ENCODE data around the gene BTBD9. TPM values are rescaled to one million over a fixed set of nuclear protein-coding genes. Genes with fewer than 3 reads are reported as not detected.

The BTBD9 gene
- total RNA-seq, 2 experiments from 2014 or later, result 6.8 to 7.0 TPM

DNA sequence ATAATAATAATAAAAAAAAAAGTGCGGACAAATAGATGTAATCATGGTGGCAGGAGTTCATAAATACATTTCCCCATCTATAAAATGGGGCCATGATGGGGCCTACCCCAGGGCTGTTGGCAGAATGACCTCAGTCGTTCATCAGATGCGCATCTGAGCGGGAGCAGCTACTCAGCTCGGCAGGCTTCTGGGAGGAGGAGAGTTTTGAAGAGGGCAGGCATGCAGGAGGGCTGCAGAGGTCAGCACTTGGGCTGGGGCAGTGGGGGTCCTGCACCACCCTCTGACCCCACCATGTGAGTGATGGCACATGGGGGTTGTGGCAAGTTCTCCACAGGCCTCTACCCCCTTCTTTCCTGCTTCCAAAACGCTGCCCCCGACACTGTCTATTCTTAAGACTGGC lies 446.7 kb downstream of the BTBD9 start:
- no peak overlapping the region for H3K27ac Mint-ChIP-seq
- H3K9me3 Mint-ChIP-seq, result no peaks in the 10 kb centered on the region
- no peak overlapping the region for H3K4me3 Mint-ChIP-seq
- H3K36me3 Mint-ChIP-seq, result no peaks in the 10 kb centered on the region
- no peaks in the 10 kb centered on the region for H3K27me3 Mint-ChIP-seq
- DNase-seq, result no peak
- H3K4me1 Mint-ChIP-seq, result no peaks in the 10 kb centered on the region

DNA sequence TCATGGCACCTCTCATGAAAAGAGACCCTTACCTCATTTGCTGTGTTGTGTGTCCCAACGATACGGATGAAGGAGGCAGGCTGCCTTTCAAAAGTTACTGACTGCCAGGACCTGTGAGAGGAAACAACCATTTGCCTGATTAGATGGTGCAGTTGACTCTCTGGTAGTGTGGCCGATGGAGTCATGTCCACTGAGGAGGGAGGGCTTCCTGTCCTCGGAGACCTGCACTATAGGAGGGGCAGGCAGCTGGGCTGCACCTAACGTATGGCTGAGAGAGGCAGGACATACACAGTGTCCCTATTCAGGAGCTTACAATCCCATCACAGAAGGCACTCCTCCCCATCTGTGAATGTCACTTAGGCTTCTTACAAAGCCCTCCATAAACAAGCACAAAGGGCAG lies 447.2 kb downstream of the BTBD9 start:
- H3K4me1 Mint-ChIP-seq, result no peaks in the 10 kb centered on the region
- DNase-seq, result no peak
- H3K4me3 Mint-ChIP-seq, result no peak overlapping the region
- H3K27ac Mint-ChIP-seq, result no peak overlapping the region
- H3K36me3 Mint-ChIP-seq, result no peaks in the 10 kb centered on the region
- H3K9me3 Mint-ChIP-seq, result no peaks in the 10 kb centered on the region
- H3K27me3 Mint-ChIP-seq, result no peaks in the 10 kb centered on the region

DNA sequence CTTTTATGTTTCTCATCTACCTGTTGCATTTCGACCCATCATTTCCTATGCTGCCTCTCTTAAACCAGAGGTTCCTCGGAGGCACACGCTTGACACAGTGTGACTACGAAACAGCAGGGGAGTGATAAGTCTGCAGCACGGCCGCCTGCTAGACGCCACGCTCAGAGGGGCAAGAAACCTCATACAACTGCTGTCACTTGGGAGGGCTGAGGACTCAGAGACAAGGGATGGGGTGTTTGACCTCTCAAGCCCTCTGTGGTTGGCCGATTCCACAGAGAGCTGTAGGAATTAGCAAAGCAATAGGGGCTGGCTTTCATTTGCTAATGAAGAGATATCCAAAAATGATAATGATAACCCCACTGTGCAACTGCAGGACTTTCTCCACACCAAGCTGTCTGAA lies 447.7 kb downstream of the BTBD9 start:
- no peaks in the 10 kb centered on the region for H3K4me1 Mint-ChIP-seq
- H3K9me3 Mint-ChIP-seq, result no peaks in the 10 kb centered on the region
- H3K27me3 Mint-ChIP-seq, result no peaks in the 10 kb centered on the region
- DNase-seq, result no peak
- H3K27ac Mint-ChIP-seq, result no peak overlapping the region
- no peaks in the 10 kb centered on the region for H3K36me3 Mint-ChIP-seq
- no peak overlapping the region for H3K4me3 Mint-ChIP-seq

DNA sequence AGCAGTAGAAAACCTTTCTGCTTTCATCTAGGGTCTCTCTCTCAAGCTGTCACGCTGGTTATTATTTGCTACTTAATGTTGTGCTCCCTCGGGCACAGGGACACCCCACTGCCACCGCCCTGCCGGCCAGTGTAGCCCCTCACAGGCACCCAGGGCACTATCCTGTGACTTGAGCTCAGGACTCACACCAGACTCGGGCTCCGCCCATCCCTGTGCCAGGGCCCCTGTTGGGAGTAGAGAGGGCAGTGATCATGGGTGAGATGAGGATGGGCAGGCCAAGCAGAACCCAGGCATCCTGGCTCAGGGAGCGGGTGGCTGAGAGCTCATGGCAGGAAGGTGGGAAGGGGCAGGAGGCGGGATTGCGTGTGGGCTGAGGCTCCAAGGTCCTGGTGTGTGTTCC lies 448.3 kb downstream of the BTBD9 start:
- H3K4me1 Mint-ChIP-seq, result no peaks in the 10 kb centered on the region
- no peaks in the 10 kb centered on the region for H3K9me3 Mint-ChIP-seq
- no peaks in the 10 kb centered on the region for H3K27me3 Mint-ChIP-seq
- DNase-seq, result no peak
- no peaks in the 10 kb centered on the region for H3K36me3 Mint-ChIP-seq
- H3K27ac Mint-ChIP-seq, result no peak overlapping the region
- no peak overlapping the region for H3K4me3 Mint-ChIP-seq

DNA sequence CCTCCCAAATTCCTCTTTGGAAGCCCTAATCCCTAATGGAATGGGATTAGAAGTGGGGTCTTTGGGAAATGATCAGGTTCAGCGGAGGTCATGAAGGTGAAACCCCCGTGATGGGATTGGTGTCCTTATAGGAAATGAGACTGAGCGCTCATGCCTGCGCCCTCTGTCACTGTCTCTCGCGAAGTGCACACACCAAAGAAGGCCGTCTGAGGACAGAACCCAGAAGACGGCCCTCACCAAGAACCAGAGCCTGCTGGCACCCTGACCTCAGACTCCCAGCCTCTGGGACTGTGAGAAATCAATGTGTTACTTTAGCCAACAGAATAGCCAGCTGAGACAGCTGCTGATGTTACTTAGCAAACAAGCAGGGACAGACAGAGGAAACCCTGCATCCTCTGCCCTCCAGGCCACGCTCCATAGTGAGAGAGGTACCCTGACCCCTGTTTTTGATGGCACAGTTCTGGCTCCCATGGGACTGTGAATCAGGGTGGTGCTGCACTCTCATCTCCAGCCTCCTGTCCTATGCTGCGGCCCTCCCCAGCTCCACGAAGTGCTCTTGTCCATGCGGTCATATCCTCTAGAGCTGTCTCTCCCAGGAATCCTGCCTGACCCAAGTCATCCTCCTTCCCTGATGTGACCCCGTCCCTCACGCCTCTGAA lies 450.9 kb downstream of the BTBD9 start:
- DNase-seq, result no peak
- Mint-ChIP-seq H3K27ac (no peak overlapping the region), H3K9me3 (no peaks in the 10 kb centered on the region), H3K4me1 (no peaks in the 10 kb centered on the region), H3K36me3 (no peaks in the 10 kb centered on the region), H3K4me3 (no peak overlapping the region), H3K27me3 (no peaks in the 10 kb centered on the region)

DNA sequence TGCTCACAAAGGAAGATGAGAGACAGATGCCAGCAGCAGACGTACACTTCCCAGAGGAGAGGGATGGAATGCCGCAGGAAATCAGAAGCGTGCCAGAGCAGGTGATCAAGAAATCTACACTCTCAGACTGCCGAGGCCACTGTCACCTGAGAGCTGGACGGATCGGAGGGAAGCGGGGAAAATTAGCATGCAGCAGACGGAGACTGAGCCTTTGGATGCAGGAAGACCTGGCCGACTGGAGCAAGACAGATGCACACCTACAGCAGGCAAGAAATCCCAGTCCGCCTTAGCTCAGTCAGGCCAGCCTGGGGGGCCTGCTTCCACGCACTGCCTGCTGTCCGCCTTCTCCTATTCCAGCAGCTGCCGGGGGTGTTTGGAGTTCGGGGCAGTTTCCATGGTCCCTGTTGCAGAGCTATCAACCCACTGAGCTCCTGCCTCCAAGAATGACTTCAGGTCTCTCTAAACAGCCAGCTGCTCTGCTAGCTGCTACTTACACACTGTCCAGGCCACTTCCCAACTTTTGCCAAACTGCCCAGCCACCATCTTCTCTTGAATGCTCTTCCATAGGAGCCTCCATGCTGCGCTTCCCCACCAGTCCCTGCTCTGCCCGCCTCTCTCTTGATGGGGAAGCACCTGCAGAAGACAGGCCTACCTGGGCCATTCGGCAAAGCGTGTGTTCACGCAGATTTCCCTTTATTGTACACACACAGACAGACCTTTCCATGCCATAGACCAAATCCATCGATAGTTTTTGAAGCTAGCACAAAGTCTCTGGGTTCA lies 451.7 kb downstream of the BTBD9 start:
- no peak overlapping the region for H3K4me3 Mint-ChIP-seq
- no peak for DNase-seq
- H3K36me3 Mint-ChIP-seq, result no peaks in the 10 kb centered on the region
- H3K4me1 Mint-ChIP-seq, result no peaks in the 10 kb centered on the region
- no peaks in the 10 kb centered on the region for H3K9me3 Mint-ChIP-seq
- no peaks in the 10 kb centered on the region for H3K27me3 Mint-ChIP-seq
- H3K27ac Mint-ChIP-seq, result no peak overlapping the region

DNA sequence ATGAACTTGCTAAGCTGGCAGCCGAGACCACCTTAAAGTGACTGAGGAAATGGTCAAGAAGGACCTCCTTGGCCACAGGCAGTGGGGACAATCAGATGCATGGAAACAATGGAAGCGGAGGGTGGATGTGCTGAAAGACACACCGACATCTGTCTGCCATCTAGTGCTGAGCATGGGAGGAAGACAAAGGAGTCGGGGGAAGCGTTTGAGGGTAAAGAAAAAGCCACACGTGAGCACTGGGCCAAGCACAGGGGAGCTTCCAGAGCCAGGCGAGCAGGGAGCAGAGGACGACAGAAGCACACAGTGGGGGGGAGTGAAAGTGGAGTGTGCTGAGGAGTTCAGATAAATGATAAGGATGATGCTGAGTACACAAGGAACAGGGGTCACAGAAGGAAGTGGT lies 452.4 kb downstream of the BTBD9 start:
- H3K4me1 Mint-ChIP-seq, result no peaks in the 10 kb centered on the region
- no peaks in the 10 kb centered on the region for H3K9me3 Mint-ChIP-seq
- no peak overlapping the region for H3K4me3 Mint-ChIP-seq
- H3K27ac Mint-ChIP-seq, result no peak overlapping the region
- no peaks in the 10 kb centered on the region for H3K36me3 Mint-ChIP-seq
- DNase-seq, result no peak
- no peaks in the 10 kb centered on the region for H3K27me3 Mint-ChIP-seq

DNA sequence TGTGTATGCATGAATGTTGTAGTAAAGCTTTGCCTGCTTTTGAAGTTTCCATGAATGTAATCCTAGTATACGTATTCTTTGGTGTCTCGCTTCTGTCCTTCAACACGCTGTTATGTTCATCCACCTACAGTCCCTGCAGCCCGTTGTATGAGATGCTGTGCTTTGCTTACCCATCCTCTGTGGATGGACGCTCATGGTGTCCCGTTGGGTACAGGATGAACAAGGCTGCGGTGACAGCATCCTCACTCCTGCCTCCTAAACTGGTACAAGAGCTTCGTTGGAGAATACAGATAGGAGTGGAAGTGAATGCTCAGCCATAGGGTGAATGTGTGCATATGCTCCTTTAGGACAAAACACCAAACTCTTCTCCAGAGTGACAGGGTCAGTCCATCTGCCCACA lies 454.0 kb downstream of the BTBD9 start:
- no peaks in the 10 kb centered on the region for H3K9me3 Mint-ChIP-seq
- no peak overlapping the region for H3K27ac Mint-ChIP-seq
- H3K27me3 Mint-ChIP-seq, result no peaks in the 10 kb centered on the region
- DNase-seq, result no peak
- no peak overlapping the region for H3K4me3 Mint-ChIP-seq
- no peaks in the 10 kb centered on the region for H3K36me3 Mint-ChIP-seq
- H3K4me1 Mint-ChIP-seq, result no peaks in the 10 kb centered on the region

DNA sequence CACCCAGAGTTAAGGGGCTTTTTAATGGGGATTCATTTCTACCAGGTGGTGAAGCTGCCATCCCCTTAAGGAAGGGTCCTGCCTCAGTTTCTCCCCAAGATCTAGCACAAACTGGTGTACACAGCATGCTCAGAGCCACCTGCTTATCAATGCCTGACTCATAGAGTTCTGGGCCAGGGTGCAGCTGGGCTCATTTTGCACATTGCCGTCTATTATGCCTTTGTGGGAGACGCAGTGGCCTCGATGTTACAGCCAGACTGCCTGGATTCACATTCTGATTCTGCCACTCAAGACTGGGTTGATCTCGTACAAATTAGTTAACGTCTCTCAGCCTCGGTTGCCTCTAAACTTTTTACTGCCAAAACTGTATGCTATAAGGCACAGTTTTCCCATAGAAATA lies 454.5 kb downstream of the BTBD9 start:
- Mint-ChIP-seq H3K9me3 (no peaks in the 10 kb centered on the region), H3K4me3 (no peak overlapping the region), H3K27ac (no peak overlapping the region), H3K27me3 (no peaks in the 10 kb centered on the region), H3K36me3 (no peaks in the 10 kb centered on the region), H3K4me1 (no peaks in the 10 kb centered on the region)
- DNase-seq, result no peak

DNA sequence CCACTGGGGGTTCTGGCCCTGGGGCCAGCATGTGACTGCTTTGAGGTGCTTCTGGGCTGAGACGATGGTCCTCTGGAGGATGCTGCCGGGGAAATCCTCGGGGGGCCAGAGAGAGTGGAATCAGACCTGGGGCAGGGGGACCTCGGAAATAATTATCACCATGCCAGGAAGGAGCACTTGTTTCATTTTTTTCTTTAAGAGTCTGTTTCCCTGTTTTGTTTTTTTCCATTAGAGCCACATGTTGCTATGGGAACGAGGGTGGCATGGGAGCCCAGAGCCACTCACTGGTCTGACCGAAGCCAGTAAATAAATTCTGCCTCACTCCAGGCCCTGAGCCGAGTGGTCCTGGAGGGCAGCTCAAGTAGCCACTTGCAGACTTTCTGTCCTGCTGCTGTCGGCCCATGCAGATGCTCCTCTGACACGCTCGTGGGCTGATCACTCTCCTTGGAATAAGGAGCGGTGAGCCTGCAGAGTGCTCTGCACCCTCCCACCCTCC lies 455.1 kb downstream of the BTBD9 start:
- Mint-ChIP-seq H3K36me3 (no peaks in the 10 kb centered on the region), H3K4me3 (no peak overlapping the region), H3K9me3 (no peaks in the 10 kb centered on the region), H3K27ac (no peak overlapping the region), H3K4me1 (no peaks in the 10 kb centered on the region), H3K27me3 (no peaks in the 10 kb centered on the region)
- no peak for DNase-seq

DNA sequence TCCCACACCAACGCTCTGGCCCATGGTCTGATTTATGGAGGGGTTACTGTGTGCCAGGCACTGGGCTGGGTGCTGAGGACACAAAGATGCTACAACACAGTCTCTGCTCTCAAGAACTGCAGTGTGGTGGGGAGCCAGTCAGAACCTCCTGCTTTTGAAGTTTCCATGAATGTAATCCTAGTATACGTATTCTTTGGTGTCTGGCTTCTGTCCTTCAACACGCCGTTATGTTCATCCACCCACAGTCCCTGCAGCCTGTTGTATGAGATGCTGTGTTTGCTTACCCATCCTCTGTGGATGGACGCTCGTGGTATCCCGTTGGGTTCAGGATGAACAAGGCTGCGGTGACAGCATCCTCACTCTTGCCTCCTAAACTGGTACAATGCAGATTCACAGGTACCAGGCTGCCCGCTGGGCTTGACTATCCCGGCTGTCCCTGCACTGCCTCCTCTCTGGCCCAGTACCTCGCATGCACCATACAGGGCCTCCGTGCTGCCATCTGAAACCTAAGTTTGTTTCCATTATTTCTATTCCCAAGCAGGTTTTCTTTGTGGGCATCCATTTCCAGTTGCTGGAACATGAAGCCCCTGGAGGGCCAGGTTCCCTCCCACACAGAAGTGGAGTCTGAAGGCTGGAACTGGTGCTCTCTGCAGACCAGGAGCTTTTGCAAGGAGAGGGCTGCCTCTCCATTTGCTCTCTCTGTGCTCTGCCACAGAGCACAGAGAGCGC lies 455.7 kb downstream of the BTBD9 start:
- H3K36me3 Mint-ChIP-seq, result no peaks in the 10 kb centered on the region
- no peaks in the 10 kb centered on the region for H3K27me3 Mint-ChIP-seq
- H3K9me3 Mint-ChIP-seq, result no peaks in the 10 kb centered on the region
- no peak for DNase-seq
- no peak overlapping the region for H3K27ac Mint-ChIP-seq
- no peaks in the 10 kb centered on the region for H3K4me1 Mint-ChIP-seq
- H3K4me3 Mint-ChIP-seq, result no peak overlapping the region

DNA sequence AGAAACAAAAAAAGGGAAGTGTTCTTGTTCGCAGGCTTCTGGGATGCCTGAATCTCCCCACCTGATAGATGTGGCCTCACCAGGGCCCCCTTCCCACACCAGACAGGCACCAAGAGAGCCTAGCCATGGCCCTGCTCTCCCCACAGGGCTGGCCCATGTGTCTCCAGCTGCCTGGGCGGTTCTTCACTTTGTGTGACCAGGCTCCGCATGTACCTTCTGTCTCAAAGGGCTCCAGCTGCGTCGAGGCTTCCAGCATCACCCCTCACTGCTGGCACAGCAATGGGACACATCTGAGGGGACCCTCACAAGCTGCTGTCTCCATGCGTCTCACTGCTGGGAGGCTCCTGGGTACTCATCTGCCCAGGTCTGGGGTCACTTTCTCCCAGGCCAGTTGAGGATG lies 457.3 kb downstream of the BTBD9 start:
- Mint-ChIP-seq H3K4me1 (no peaks in the 10 kb centered on the region), H3K4me3 (no peak overlapping the region), H3K27ac (no peak overlapping the region), H3K27me3 (no peaks in the 10 kb centered on the region), H3K9me3 (no peaks in the 10 kb centered on the region), H3K36me3 (no peaks in the 10 kb centered on the region)
- no peak for DNase-seq

DNA sequence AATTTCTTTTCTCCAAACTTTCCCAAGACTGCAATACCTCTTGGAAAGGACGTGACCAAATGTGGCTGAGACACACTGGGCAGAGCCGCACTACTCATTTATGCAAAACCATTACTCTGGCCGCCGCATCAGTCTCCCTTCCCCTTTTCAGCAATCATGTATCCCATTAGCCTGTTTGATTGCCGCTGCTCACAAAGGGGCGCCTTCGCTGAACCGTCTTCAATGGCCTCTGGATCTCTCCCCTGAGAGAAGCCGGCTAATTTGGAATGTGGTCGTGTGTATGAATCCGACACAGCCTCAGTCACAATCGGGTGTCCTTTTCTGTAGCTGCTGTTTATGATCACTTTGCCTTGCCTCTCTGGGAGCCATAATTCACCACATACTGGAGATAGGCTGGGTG lies 459.1 kb downstream of the BTBD9 start:
- no peaks in the 10 kb centered on the region for H3K9me3 Mint-ChIP-seq
- no peak overlapping the region for H3K4me3 Mint-ChIP-seq
- no peaks in the 10 kb centered on the region for H3K27me3 Mint-ChIP-seq
- no peaks in the 10 kb centered on the region for H3K4me1 Mint-ChIP-seq
- H3K36me3 Mint-ChIP-seq, result no peaks in the 10 kb centered on the region
- no peak overlapping the region for H3K27ac Mint-ChIP-seq
- no peak for DNase-seq

DNA sequence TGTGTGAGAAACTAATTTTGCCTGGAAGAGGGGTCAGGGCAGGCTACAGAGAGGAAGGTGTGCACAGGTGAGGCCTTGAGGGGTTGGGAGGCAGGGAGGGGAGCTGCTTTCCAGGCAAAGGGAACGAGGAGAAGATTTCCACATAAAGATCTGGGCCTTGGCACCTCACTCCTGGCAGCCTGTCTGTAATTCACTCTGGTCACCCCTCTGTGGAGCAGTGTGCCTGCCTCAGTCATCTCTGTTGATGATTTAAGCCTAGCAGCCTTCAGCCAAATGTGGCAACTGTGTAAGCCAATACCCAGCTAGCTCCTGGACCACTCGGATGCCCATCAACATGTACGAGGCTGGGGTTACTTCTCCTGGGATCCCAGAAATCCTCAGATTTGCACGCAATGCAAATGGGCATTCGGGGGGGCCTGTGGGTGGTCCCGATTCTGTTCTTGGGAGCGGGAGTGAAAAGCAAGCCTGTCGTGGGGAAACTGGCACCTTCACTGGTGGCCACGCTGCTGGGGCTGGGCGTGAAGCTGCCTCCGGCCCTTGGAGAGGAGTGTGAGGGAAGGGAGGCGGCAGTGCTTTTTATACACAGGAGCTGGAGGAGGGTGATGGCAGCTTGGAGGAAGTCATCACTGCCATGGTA lies 459.8 kb downstream of the BTBD9 start:
- H3K4me3 Mint-ChIP-seq, result no peak overlapping the region
- H3K9me3 Mint-ChIP-seq, result no peaks in the 10 kb centered on the region
- H3K4me1 Mint-ChIP-seq, result no peaks in the 10 kb centered on the region
- no peak for DNase-seq
- no peak overlapping the region for H3K27ac Mint-ChIP-seq
- no peaks in the 10 kb centered on the region for H3K27me3 Mint-ChIP-seq
- no peaks in the 10 kb centered on the region for H3K36me3 Mint-ChIP-seq

DNA sequence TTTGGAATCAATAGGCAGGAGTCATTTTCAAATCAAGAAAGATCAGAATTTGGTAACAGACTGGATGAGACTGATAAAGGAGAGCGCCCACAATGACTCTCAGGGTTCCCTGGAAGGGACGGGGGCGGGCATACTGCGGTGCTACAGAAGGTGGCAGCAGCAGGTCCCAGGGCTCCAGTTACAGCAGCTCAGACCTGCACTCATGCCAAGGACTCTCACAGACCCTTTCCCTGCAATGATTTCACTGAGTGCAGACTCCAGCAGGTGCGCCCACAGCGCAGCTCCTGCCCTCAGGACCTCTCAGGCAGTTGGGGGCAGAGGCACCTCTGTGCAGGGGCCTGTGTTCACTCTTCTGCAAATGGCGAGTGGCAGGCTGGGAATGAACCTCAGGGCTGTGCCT lies 460.4 kb downstream of the BTBD9 start:
- H3K4me1 Mint-ChIP-seq, result no peaks in the 10 kb centered on the region
- H3K9me3 Mint-ChIP-seq, result no peaks in the 10 kb centered on the region

More for the DNA sequence above, 460.4 kb downstream of the BTBD9 start:
- no peak overlapping the region for H3K27ac Mint-ChIP-seq
- no peaks in the 10 kb centered on the region for H3K36me3 Mint-ChIP-seq
- no peaks in the 10 kb centered on the region for H3K27me3 Mint-ChIP-seq
- no peak for DNase-seq
- H3K4me3 Mint-ChIP-seq, result no peak overlapping the region
